ENCODE results near the gene CCNC. TPM values are rescaled to one million over a fixed set of nuclear protein-coding genes. Genes with fewer than 3 reads are reported as not detected.

CCNC gene
- total RNA-seq, 1 experiment from 2014 or later, result 76.5 TPM

DNA sequence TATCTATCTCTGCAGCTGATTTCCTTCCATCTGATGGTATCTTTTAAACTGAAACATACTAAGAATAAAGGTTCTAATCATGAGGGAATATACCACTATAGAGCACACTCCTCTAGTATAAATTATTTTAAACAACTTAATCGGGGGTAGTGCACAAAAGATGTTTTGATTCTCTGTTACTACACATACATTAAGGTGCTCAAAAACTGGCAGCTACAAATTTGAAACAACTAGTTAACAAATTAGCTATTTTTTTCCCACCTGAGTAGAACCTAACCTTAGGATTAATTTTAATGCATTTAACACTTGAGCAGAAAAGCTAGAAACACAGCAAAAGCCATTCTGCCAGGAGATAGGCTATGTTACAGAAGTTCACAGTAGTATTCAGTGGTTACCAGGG lies 23.0 kb downstream of the CCNC start:
- no peaks in the 10 kb centered on the region for H3K4me1 Mint-ChIP-seq (ENCODE audit: insufficient read depth, unreplicated experiment)
- no peak overlapping the region for H3K27ac Mint-ChIP-seq (ENCODE audit: low read depth, unreplicated experiment)
- intact Hi-C loops (cut with micrococcal nuclease), result no loop called here
- CTCF ChIA-PET, result interaction anchor here (0.7 kb wide), 1 partner anchor 25 kb away, joined by 4 read pairs; no protein-coding TSS in a partner anchor
- no peak for TF ChIP-seq CTCF (IDR thresholded peaks at IDR 0.05; ENCODE audit: unreplicated experiment)
- no peaks in the 10 kb centered on the region for H3K9me3 Mint-ChIP-seq (ENCODE audit: unreplicated experiment)
- H3K4me3 Mint-ChIP-seq (ENCODE audit: unreplicated experiment), result no peak overlapping the region
- peaks cover 68% of the 10 kb centered on the region for H3K36me3 Mint-ChIP-seq (ENCODE audit: insufficient read depth, unreplicated experiment)
- no TSS peak for BruUV-seq (replicated peaks)
- DNase-seq (ENCODE audit: unreplicated experiment), result no peak
- no peaks in the 10 kb centered on the region for H3K27me3 Mint-ChIP-seq (ENCODE audit: insufficient read depth, unreplicated experiment)
- POLR2A ChIA-PET, result interaction anchor here (0.7 to 1.8 kb wide), 4 partner anchors 9 to 30 kb away, joined by 3 to 5 read pairs (median 4); partner anchors contain the start of gene CCNC

GRCh38 chr6:99543968-99544367 lies 24.5 kb downstream of the CCNC start:
- H3K36me3 Mint-ChIP-seq (ENCODE audit: insufficient read depth, unreplicated experiment), result peaks cover 78% of the 10 kb centered on the region
- intact Hi-C loops (cut with micrococcal nuclease), result no loop called here

DNA sequence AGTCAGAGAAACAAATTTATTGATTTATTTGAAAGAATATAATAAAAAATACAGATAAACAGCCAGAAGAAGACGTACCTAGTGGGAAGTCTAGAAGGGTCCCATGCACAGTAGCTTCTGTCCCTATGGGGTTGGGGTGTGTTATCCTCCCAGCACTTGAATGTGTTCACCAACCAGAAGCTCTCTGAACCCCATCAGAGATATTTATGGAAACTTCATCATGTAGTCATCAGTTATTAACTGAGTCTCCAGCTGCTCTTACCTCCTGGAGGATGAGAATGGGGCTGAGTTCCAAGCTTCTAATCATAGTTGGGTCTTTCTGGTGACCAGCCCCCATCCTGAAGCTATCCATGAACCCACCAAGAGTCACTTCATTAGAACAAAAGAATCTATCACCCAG lies 37.8 kb downstream of the CCNC start:
- no peaks in the 10 kb centered on the region for H3K4me1 Mint-ChIP-seq (ENCODE audit: insufficient read depth, unreplicated experiment)
- DNase-seq (ENCODE audit: unreplicated experiment), result no peak
- no peaks in the 10 kb centered on the region for H3K27me3 Mint-ChIP-seq (ENCODE audit: insufficient read depth, unreplicated experiment)
- peaks cover 48% of the 10 kb centered on the region for H3K36me3 Mint-ChIP-seq (ENCODE audit: insufficient read depth, unreplicated experiment)
- no peaks in the 10 kb centered on the region for H3K9me3 Mint-ChIP-seq (ENCODE audit: unreplicated experiment)
- H3K4me3 Mint-ChIP-seq (ENCODE audit: unreplicated experiment), result no peak overlapping the region
- TF ChIP-seq CTCF (IDR thresholded peaks at IDR 0.05; ENCODE audit: unreplicated experiment), result no peak
- H3K27ac Mint-ChIP-seq (ENCODE audit: low read depth, unreplicated experiment), result no peak overlapping the region
- intact Hi-C loops (cut with micrococcal nuclease), result no loop called here
- no TSS peak for BruUV-seq (replicated peaks)
- POLR2A ChIA-PET, result interaction anchor here (0.9 kb wide), 1 partner anchor 8 kb away, joined by 4 read pairs; no protein-coding TSS in a partner anchor
- CTCF ChIA-PET, result interaction anchor here (0.5 to 3.9 kb wide), 2 partner anchors 9 to 40 kb away, joined by 3 to 24 read pairs; no protein-coding TSS in a partner anchor

More at GRCh38 chr6:99543968-99544367, 24.5 kb downstream of the CCNC start:
- Mint-ChIP-seq H3K27ac (ENCODE audit: low read depth, unreplicated experiment) (no peak overlapping the region), H3K4me1 (ENCODE audit: insufficient read depth, unreplicated experiment) (no peaks in the 10 kb centered on the region), H3K9me3 (ENCODE audit: unreplicated experiment) (no peaks in the 10 kb centered on the region), H3K4me3 (ENCODE audit: unreplicated experiment) (no peak overlapping the region), H3K27me3 (ENCODE audit: insufficient read depth, unreplicated experiment) (no peaks in the 10 kb centered on the region)
- ChIA-PET POLR2A (interaction anchor here (1.1 to 1.8 kb wide), 4 partner anchors 11 to 24 kb away, joined by 3 to 9 read pairs (median 4); partner anchors contain the start of gene CCNC), CTCF (interaction anchor here (0.5 to 1.5 kb wide), 4 partner anchors 22 to 1267 kb away, joined by 3 to 5 read pairs (median 3); no protein-coding TSS in a partner anchor)
- no TSS peak for BruUV-seq (replicated peaks)
- DNase-seq (ENCODE audit: unreplicated experiment), result no peak
- no peak for TF ChIP-seq CTCF (IDR thresholded peaks at IDR 0.05; ENCODE audit: unreplicated experiment)

DNA sequence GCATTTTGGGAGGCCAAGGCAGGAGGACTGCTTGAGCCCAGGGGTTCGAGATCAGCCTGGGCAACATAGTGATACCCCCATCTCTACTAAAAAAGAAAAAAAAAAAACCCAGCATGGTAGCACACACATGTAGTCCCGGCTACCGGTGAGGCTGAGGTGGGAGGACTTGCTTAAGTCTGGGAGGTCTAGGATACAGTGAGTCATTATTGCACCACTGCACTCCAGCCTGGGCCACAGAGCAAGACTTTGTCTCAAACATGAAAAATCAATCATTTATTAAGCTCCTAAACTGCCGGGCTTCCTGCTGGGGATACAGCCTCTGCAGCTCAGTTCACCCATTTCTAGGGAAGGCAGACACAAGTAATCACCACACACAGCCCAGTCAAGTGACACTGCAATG lies 45.9 kb downstream of the CCNC start:
- peaks cover 5% of the 10 kb centered on the region for H3K36me3 Mint-ChIP-seq (ENCODE audit: insufficient read depth, unreplicated experiment)
- peak; percentile 77 for DNase-seq (ENCODE audit: unreplicated experiment)
- CTCF ChIA-PET, result interaction anchor here (0.7 to 3.9 kb wide), 11 partner anchors 8 to 551 kb away, joined by 3 to 24 read pairs (median 4); no protein-coding TSS in a partner anchor
- no TSS peak for BruUV-seq (replicated peaks)
- intact Hi-C loops (cut with micrococcal nuclease), result no loop called here
- no peaks in the 10 kb centered on the region for H3K9me3 Mint-ChIP-seq (ENCODE audit: unreplicated experiment)
- no peaks in the 10 kb centered on the region for H3K27me3 Mint-ChIP-seq (ENCODE audit: insufficient read depth, unreplicated experiment)
- TF ChIP-seq CTCF (IDR thresholded peaks at IDR 0.05; ENCODE audit: unreplicated experiment), result no peak
- POLR2A ChIA-PET, result interaction anchor here (2.1 to 2.6 kb wide), 2 partner anchors 97 to 223 kb away, joined by 4 to 10 read pairs; partner anchors contain the start of gene PNISR
- H3K4me1 Mint-ChIP-seq (ENCODE audit: insufficient read depth, unreplicated experiment), result peaks cover 14% of the 10 kb centered on the region
- H3K4me3 Mint-ChIP-seq (ENCODE audit: unreplicated experiment), result peak overlapping the region; percentile 96
- H3K27ac Mint-ChIP-seq (ENCODE audit: low read depth, unreplicated experiment), result no peak overlapping the region

All from MCF 10A (cell line).